ENCODE results near the gene SLC40A1. TPM values are rescaled to one million over a fixed set of nuclear protein-coding genes. Genes with fewer than 3 reads are reported as not detected.

Gene SLC40A1
- total RNA-seq, 2 donors from 2014 or later = 86.7 to 169 TPM

- TF ChIP-seq POLR2AphosphoS5 (IDR thresholded peaks at IDR 0.05) (no peak), CTCF (IDR thresholded peaks at IDR 0.05) (no peak), POLR2A (IDR thresholded peaks at IDR 0.05) (no peak)
- no peaks in the 10 kb centered on the region for H3K36me3 ChIP-seq
- WGBS = 90% methylated on average over 5 of the region's 5 CpGs
- no peaks in the 10 kb centered on the region for H3K4me1 ChIP-seq (replicated peaks)
- H3K27me3 ChIP-seq (replicated peaks; ENCODE audit: insufficient read depth) = no peaks in the 10 kb centered on the region
- H3K9me3 ChIP-seq = no peaks in the 10 kb centered on the region
- DNase-seq (ENCODE audit: low spot score) = no peak
- H3K4me3 ChIP-seq = no peak overlapping the region
- intact Hi-C loops (cut with DNase I) = loop anchor here (5.0 to 10.0 kb wide), 2 partner anchors 36 to 119 kb away; no protein-coding TSS in a partner anchor
- H3K27ac ChIP-seq = no peak overlapping the region
Observed at GRCh38 chr2:189583227-189584198, 2.9 kb upstream of the SLC40A1 start.

GRCh38 chr2:189582809-189583192, 2.2 kb upstream of the SLC40A1 start:
- TF ChIP-seq CTCF (IDR thresholded peaks at IDR 0.05) (no peak), POLR2A (IDR thresholded peaks at IDR 0.05) (no peak), POLR2AphosphoS5 (IDR thresholded peaks at IDR 0.05) (no peak)
- 83% methylated on average over 2 of the region's 2 CpGs for WGBS
- intact Hi-C loops (cut with DNase I) = loop anchor here (5.0 to 10.0 kb wide), 2 partner anchors 36 to 118 kb away; no protein-coding TSS in a partner anchor
- H3K27me3 ChIP-seq (replicated peaks; ENCODE audit: insufficient read depth) = no peaks in the 10 kb centered on the region
- DNase-seq (ENCODE audit: low spot score) = no peak
- H3K4me3 ChIP-seq = no peak overlapping the region
- H3K9me3 ChIP-seq = no peaks in the 10 kb centered on the region
- H3K4me1 ChIP-seq (replicated peaks) = no peaks in the 10 kb centered on the region
- H3K36me3 ChIP-seq = no peaks in the 10 kb centered on the region
- no peak overlapping the region for H3K27ac ChIP-seq

- no peak for DNase-seq (ENCODE audit: low spot score)
- no peaks in the 10 kb centered on the region for H3K4me1 ChIP-seq (replicated peaks)
- no peaks in the 10 kb centered on the region for H3K27me3 ChIP-seq (replicated peaks; ENCODE audit: insufficient read depth)
- no peaks in the 10 kb centered on the region for H3K9me3 ChIP-seq
- no peak overlapping the region for H3K27ac ChIP-seq
- 84% methylated on average over 6 of the region's 6 CpGs for WGBS
- H3K36me3 ChIP-seq = no peaks in the 10 kb centered on the region
- intact Hi-C loops (cut with DNase I) = loop anchor here (5.0 to 10.0 kb wide), 2 partner anchors 35 to 117 kb away; no protein-coding TSS in a partner anchor
- TF ChIP-seq POLR2A (IDR thresholded peaks at IDR 0.05) (no peak), CTCF (IDR thresholded peaks at IDR 0.05) (no peak), POLR2AphosphoS5 (IDR thresholded peaks at IDR 0.05) (no peak)
- no peak overlapping the region for H3K4me3 ChIP-seq
Observed at GRCh38 chr2:189582140-189582808, 1.7 kb upstream of the SLC40A1 start.

- DNase-seq (ENCODE audit: low spot score) = peak; percentile 33
- Histone ChIP-seq H3K27ac (peak overlapping the region; percentile 83 to 86), H3K4me3 (peak overlapping the region; percentile 54 to 65), H3K9me3 (no peaks in the 10 kb centered on the region), H3K27me3 (replicated peaks; ENCODE audit: insufficient read depth) (no peaks in the 10 kb centered on the region), H3K36me3 (no peaks in the 10 kb centered on the region), H3K4me1 (replicated peaks) (no peaks in the 10 kb centered on the region)
- WGBS = 18% methylated on average over 22 of the region's 22 CpGs
- TF ChIP-seq CTCF (IDR thresholded peaks at IDR 0.05) (no peak), POLR2A (IDR thresholded peaks at IDR 0.05) (no peak), POLR2AphosphoS5 (IDR thresholded peaks at IDR 0.05) (no peak)
- intact Hi-C loops (cut with DNase I) = loop anchor here (5.0 to 10.0 kb wide), 2 partner anchors 34 to 117 kb away; no protein-coding TSS in a partner anchor
Observed at GRCh38 chr2:189581354-189582139, 961 bp upstream of the SLC40A1 start.
